HUES64 (cell line): ENCODE measurements around the gene GAB4.

Experiments
- H3K27ac ChIP-seq: 2 replicates; pipeline ENCODE4 v1.7.0; 2013; ENCODE audit warnings: low read depth, low read length, inconsistent platforms
- H3K27me3 ChIP-seq: 2 replicates; pipeline ENCODE4 v1.6.1; 2013; ENCODE audit warnings: mild to moderate bottlenecking, low read length; ENCODE audit not compliant: insufficient read depth
- H3K36me3 ChIP-seq: 2 replicates; pipeline ENCODE4 v1.6.1; 2013; ENCODE audit warnings: mild to moderate bottlenecking, low read length; ENCODE audit not compliant: insufficient read depth
- H3K4me1 ChIP-seq: 2 replicates; pipeline ENCODE4 v1.6.1; 2013; ENCODE audit warnings: mild to moderate bottlenecking, low read length, moderate library complexity; ENCODE audit not compliant: insufficient read depth
- H3K4me3 ChIP-seq: 2 replicates; pipeline ENCODE4 v1.5.1; 2013; ENCODE audit warnings: mild to moderate bottlenecking, low read length, moderate library complexity
- H3K9ac ChIP-seq: 2 replicates; pipeline ENCODE4 v1.6.1; 2013; ENCODE audit warnings: mild to moderate bottlenecking, low read depth, low read length
- H3K9me3 ChIP-seq: 2 replicates; pipeline ENCODE4 v1.6.1; 2013; ENCODE audit warnings: low read depth, low read length; ENCODE audit not compliant: insufficient read depth
- WGBS: fragments of 150-250, 120-280 bp; methylation state at CpG from one replicate; pipeline ENCODE4 v1.1.7; 2013; ENCODE audit warnings: missing lambda C conversion rate; 5-methylcytosine and 5-hydroxymethylcytosine counted together

Gene GAB4

DNA sequence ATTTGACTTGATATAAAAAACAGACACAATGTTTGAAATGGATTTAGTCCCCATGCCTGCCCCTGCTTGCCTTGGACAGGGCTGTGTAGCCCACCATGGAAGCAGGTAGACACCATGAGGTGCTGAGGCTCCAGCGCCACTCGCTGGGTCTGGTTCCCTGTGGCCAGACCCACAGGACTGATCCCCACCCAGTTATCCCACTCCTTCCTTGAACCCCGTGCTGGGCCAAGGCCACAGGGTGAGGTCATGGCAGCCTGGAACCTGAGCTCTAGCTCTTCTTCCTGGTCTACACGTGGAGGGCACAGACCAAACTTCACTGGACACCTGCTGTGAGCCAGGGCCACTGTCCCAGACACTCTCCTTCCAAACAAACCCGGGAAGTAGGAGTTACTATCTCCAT is 42.5 kb downstream of the GAB4 start:
- Histone ChIP-seq H3K36me3 (no peaks in the 10 kb centered on the region), H3K4me3 (no peak overlapping the region), H3K27me3 (no peaks in the 10 kb centered on the region), H3K4me1 (no peaks in the 10 kb centered on the region), H3K9me3 (peaks cover 20% of the 10 kb centered on the region; the same call in 1 of the 2 replicates), H3K27ac (no peak overlapping the region), H3K9ac (no peak overlapping the region)
- WGBS, result 58% methylated on average over 5 of the region's 5 CpGs

DNA sequence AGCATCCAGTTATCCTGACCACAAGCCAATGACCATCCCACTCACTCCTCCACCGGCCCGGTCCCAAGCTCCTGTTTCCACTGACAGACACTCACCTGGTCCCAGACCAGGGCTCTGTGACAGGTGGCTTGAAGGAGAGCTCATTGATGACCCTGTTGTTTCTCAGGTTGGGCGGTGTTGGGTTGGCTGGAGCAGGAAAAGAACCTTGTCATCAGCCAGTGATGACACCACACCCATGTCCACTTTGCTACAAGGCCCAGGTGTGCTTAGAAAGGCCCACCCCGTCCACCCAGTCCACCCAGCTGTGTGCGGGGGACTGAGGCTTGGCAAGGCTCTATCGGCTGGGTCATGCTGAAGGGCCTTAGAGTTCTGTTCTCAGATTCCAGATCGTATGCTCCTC is 42.9 kb downstream of the GAB4 start:
- WGBS, result 66% methylated on average over 7 of the region's 7 CpGs
- H3K27me3 ChIP-seq, result no peaks in the 10 kb centered on the region
- no peak overlapping the region for H3K9ac ChIP-seq
- H3K27ac ChIP-seq, result no peak overlapping the region
- H3K4me1 ChIP-seq, result no peaks in the 10 kb centered on the region
- H3K4me3 ChIP-seq, result no peak overlapping the region
- H3K36me3 ChIP-seq, result no peaks in the 10 kb centered on the region
- H3K9me3 ChIP-seq, result peaks cover 20% of the 10 kb centered on the region

DNA sequence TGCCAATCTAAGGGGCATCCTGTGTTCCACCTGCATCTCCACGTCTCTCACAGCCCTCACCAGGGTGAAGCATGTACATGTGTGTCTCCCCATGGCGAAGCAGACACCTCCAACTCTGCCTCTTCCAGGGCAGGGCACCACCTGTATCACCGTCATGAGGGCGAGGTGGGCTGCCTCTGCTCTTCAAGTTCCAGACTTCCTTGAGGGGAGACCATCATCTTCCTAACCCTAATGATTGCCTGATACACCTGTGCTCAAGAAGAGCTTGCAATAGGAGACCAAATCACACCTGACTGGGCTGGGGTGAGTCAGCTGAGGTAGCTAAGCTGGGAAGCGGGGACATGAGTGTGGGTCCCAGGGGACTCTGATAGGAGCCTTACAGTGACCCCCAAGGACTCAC is 43.7 kb downstream of the GAB4 start:
- H3K27ac ChIP-seq, result no peak overlapping the region
- no peak overlapping the region for H3K9ac ChIP-seq
- no peaks in the 10 kb centered on the region for H3K27me3 ChIP-seq
- H3K4me3 ChIP-seq, result no peak overlapping the region
- peaks cover 20% of the 10 kb centered on the region for H3K9me3 ChIP-seq
- WGBS, result 60% methylated on average over 5 of the region's 5 CpGs
- no peaks in the 10 kb centered on the region for H3K4me1 ChIP-seq
- H3K36me3 ChIP-seq, result no peaks in the 10 kb centered on the region

DNA sequence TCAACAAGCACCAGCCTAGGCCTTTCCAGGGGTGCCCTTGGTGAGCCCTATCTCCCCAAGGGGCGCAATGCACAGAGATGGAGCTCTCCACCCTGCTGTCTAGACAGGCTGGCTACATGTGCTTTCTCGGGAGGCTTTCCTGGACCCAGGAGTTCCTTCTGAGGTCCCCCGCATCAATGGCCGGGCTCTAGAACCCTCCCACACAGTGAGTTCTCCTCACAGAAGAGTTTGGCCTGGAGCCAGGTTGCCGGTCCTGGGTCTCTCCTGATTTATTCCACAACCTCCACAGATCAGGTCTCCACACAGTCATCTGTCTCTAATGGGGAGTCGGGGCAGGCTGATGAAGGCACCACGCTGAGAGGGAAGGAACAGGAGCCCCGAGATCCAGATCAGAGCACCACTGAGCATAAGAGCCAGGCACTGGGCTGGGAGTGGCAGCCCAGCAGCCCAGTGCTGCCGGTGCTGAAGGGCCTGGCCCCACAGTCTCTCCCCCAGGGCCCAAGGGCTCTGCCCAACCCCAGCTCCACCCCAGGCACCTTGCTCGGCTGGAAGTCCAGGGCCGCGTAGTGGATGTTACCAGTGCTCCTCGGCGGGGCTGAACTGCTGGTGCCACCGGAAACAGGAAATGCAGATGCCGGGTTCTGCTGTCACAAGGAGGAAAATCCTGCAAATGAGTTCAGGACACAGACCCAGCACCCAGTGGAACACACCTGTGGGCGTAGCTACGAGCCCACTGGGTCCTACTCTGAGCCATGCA is 44.7 kb downstream of the GAB4 start:
- Histone ChIP-seq H3K36me3 (no peaks in the 10 kb centered on the region), H3K9ac (no peak overlapping the region), H3K27me3 (no peaks in the 10 kb centered on the region), H3K4me1 (no peaks in the 10 kb centered on the region), H3K9me3 (peaks cover 22% of the 10 kb centered on the region), H3K4me3 (no peak overlapping the region), H3K27ac (no peak overlapping the region)
- 86% methylated on average over 18 of the region's 18 CpGs for WGBS

DNA sequence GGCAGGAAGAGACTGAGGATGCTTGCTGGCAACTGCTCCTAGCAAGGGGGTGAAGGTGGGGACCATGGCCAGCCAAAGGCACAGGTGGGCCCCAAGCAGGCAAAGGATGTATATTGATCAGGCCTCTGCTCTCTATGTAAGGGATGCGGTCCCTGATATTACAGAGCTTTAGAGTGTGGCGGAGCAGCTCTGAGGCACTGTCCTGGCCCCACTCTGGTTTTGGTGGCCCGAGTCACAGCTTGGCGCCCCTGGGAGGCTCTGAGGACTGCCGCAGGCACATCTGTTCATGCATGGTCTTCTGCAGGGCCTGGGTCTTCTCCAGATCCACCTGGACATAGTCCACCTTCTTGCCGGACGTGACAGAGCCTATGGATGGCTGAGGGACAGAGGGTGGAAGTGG is 45.5 kb downstream of the GAB4 start:
- no peak overlapping the region for H3K27ac ChIP-seq
- no peak overlapping the region for H3K9ac ChIP-seq
- no peaks in the 10 kb centered on the region for H3K4me1 ChIP-seq
- H3K4me3 ChIP-seq, result no peak overlapping the region
- H3K36me3 ChIP-seq, result no peaks in the 10 kb centered on the region
- H3K9me3 ChIP-seq, result peaks cover 25% of the 10 kb centered on the region
- WGBS, result 81% methylated on average over 7 of the region's 7 CpGs
- H3K27me3 ChIP-seq, result no peaks in the 10 kb centered on the region

DNA sequence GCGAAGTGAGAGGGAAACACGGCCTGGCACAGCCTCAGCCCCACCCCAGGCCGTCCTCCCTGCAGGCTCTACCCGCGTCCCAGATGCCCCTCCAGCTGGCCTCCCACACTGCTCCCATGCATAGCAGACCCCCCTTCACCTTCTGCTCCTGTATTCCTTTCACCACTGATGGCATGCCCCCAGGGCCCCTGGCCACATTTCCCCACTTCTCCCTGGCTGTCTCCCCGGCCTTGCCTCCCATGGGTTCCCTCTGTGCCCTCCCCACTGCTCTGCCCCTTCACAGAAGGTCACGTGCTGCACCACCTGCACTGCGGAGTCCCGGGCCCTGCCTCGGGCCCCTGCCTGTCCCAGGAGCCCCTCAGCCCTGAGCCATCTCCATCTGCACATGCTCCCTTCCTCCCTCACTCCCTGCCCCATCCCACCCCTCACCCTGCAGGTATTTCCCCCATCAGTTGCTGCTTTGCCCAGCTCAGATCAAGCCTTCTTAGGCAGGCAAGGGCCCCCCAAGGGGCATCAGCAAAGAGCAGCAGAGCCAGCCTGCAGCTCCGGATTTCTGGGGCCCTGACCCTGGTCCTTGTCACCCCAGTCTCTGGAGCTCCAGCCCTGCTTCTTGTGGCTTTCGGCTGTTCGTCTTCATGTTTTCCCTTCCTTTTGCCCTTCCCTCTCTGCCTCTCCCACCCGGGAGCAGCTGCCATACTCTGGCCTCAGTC is 46.4 kb downstream of the GAB4 start:
- no peaks in the 10 kb centered on the region for H3K27me3 ChIP-seq
- no peak overlapping the region for H3K27ac ChIP-seq
- peaks cover 29% of the 10 kb centered on the region for H3K9me3 ChIP-seq
- H3K9ac ChIP-seq, result no peak overlapping the region
- no peak overlapping the region for H3K4me3 ChIP-seq
- no peaks in the 10 kb centered on the region for H3K4me1 ChIP-seq
- no peaks in the 10 kb centered on the region for H3K36me3 ChIP-seq
- whole genome bisulfite sequencing, result 78% methylated on average over 14 of the region's 14 CpGs

DNA sequence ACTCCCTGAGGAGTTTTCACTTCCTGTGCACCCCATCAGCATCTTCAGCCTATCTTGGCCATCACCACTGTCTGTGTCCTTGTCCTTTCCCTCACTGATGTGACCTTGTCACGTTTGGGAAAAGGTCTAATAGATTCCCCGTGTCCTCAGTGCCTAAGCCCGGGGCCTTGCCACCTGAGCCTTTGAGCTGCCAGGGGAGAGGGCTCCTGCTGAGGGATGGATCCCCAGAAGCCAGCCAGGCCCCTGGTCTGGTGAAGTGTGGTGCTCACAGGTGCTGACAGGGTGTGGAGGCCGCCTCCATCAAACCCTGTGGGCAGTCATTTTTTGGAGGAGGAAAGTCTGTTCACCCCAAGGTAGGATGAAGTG is 47.2 kb downstream of the GAB4 start:
- Histone ChIP-seq H3K9me3 (peaks cover 35% of the 10 kb centered on the region), H3K4me1 (no peaks in the 10 kb centered on the region), H3K27ac (no peak overlapping the region)

DNA sequence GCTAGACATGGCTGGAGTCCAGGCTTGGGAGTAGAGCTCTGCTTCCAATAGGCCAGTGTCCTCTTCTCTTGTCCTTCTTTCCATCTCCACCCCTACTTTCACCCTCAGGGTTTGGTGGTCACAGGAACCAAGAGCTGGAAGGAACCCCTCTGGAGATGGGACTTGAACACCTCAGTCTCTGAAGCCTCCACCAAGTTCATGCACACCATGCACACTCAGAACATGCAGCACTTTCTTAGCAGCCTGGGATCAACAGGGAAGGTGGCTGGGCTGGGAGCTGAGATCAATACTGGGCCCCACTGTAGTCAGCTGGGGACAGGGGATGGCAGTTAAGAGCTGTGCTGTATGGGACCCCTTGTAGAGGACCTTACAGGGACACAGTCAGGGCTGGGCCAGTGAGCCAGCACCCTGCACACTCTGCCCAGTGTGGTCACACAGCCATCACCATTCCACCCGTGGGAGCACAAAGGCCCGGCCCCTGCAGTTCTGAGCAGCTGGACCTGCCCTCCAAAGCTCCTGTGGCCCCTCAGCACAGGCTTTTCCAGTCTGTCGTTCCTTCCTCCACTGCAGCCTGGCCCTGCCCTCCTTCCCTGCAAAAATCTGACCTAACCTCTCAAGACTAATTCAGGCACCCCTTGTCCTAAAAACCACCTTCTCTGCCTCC is 47.7 kb downstream of the GAB4 start:
- 62% methylated on average over 3 of the region's 3 CpGs for WGBS
- no peaks in the 10 kb centered on the region for H3K36me3 ChIP-seq
- no peak overlapping the region for H3K9ac ChIP-seq
- H3K27ac ChIP-seq, result no peak overlapping the region
- no peaks in the 10 kb centered on the region for H3K4me1 ChIP-seq
- H3K4me3 ChIP-seq, result no peak overlapping the region
- no peaks in the 10 kb centered on the region for H3K27me3 ChIP-seq
- peaks cover 35% of the 10 kb centered on the region for H3K9me3 ChIP-seq

More for the DNA sequence above, 47.2 kb downstream of the GAB4 start:
- no peak overlapping the region for H3K4me3 ChIP-seq
- WGBS, result 46% methylated on average over 4 of the region's 4 CpGs
- no peaks in the 10 kb centered on the region for H3K27me3 ChIP-seq
- no peak overlapping the region for H3K9ac ChIP-seq
- no peaks in the 10 kb centered on the region for H3K36me3 ChIP-seq

DNA sequence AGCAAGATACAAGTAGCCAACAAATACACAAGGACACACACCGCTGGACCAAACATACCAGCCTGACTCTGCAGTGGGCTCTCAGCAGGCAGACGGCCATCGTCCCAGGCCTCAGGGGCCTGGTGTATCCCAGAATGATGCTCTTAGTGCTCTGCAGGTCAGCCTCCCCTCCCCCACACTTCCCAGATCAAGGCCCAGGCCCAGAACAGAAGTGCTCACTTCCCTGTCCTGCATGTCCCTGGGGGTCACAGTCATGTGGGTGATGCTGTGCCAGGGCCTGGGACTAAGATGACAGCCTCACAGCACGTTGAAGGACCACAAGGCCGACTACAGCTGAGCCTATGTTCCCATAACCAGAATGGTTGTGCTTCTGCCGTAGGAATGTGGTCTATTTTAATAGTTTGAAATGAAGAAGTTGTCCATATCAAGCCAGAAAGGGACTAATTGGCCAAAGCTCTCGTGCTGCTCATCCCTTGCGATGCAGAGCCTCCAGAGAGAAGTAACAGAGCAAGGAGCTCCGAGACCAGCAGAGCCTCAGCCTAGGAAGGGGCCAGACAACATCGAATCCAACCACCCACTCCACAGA is 48.6 kb downstream of the GAB4 start:
- H3K4me3 ChIP-seq, result no peak overlapping the region
- no peaks in the 10 kb centered on the region for H3K36me3 ChIP-seq
- H3K27me3 ChIP-seq, result no peaks in the 10 kb centered on the region
- no peak overlapping the region for H3K27ac ChIP-seq
- WGBS, result 66% methylated on average over 10 of the region's 10 CpGs
- H3K9me3 ChIP-seq, result peaks cover 35% of the 10 kb centered on the region
- no peaks in the 10 kb centered on the region for H3K4me1 ChIP-seq
- no peak overlapping the region for H3K9ac ChIP-seq

DNA sequence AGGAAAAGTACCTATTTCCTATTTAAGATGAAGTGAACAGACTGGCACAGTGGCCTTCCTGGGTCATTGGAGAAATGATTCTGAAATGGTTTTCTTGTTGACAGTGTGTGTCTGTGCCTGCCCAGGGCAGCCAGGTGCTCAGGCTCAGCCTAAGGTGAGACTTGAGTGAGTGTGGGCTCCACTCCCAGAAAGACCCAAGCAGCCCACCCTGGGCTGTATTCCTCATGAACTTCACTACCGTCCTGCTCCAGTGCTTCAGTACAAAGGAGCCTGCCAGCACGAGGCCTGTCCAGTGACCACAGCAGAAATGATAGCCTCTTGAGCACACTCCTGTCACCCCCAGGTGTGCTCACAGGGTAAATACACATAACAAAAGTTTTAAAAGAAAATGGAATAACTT is 49.5 kb downstream of the GAB4 start:
- no peaks in the 10 kb centered on the region for H3K36me3 ChIP-seq
- H3K9ac ChIP-seq, result no peak overlapping the region
- 92% methylated on average over 2 of the region's 2 CpGs for WGBS
- no peak overlapping the region for H3K27ac ChIP-seq
- no peak overlapping the region for H3K4me3 ChIP-seq
- H3K9me3 ChIP-seq, result peaks cover 27% of the 10 kb centered on the region
- no peaks in the 10 kb centered on the region for H3K4me1 ChIP-seq
- H3K27me3 ChIP-seq, result no peaks in the 10 kb centered on the region

DNA sequence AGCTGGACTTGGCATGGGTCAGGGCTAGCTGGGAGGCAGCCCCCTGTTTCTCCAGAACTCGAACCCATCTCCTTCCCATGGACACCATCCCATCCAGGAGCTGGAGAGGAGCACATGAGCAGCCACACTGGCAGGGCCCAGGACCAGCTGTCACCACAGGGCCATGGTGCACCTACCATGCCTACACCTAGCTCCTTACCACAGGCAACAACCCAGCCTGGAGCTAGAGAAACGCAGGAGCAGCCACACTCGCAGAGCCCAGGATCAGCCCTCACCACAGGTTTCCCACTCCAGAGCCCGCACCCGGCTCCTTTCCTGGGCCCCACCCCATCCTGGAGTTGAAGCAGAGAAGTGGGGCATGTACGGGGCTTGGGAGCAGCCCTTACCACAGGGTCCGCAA is 50.2 kb downstream of the GAB4 start:
- Histone ChIP-seq H3K4me3 (no peak overlapping the region), H3K36me3 (no peaks in the 10 kb centered on the region), H3K4me1 (no peaks in the 10 kb centered on the region), H3K27me3 (no peaks in the 10 kb centered on the region), H3K27ac (no peak overlapping the region), H3K9me3 (peaks cover 27% of the 10 kb centered on the region), H3K9ac (no peak overlapping the region)
- WGBS, result 73% methylated on average over 7 of the region's 7 CpGs
